HepG2 (cell line): ENCODE results near the gene EPDR1. TPM values are rescaled to one million over a fixed set of nuclear protein-coding genes. Genes with fewer than 3 reads are reported as not detected.

ENCODE experiments used
- AHDC1 ChIP-seq: sonication (generic); formaldehyde crosslinking; IDR thresholded peaks from 2 replicates; pipeline ENCODE4 v1.5.1; 2020; ENCODE audit warnings: mild to moderate bottlenecking, missing genetic modification reagents, borderline replicate concordance
- BORCS8-MEF2B ChIP-seq: sonication (generic); formaldehyde crosslinking; IDR thresholded peaks from 2 replicates; pipeline ENCODE4 v1.8.0; 2022; ENCODE audit warnings: mild to moderate bottlenecking, missing genetic modification reagents
- HOXA7 ChIP-seq: sonication (generic); formaldehyde crosslinking; IDR thresholded peaks from 2 replicates; pipeline ENCODE4 v1.8.1; 2022; ENCODE audit warnings: mild to moderate bottlenecking, missing genetic modification reagents, moderate library complexity
- PAX8 ChIP-seq: sonication (generic); formaldehyde crosslinking; IDR thresholded peaks from 2 replicates; pipeline ENCODE4 v1.8.0; 2022; ENCODE audit warnings: mild to moderate bottlenecking, missing genetic modification reagents, borderline replicate concordance
- RFX3 ChIP-seq: IDR thresholded peaks from 2 replicates; pipeline ENCODE4 v1.6.1; 2016; ENCODE audit warnings: missing biosample characterization, missing genetic modification reagents
- SP4 ChIP-seq: sonication (generic); formaldehyde crosslinking; IDR thresholded peaks from 2 replicates; pipeline ENCODE4 v1.8.1; 2023; ENCODE audit warnings: mild to moderate bottlenecking, missing genetic modification reagents
- ZBTB42 ChIP-seq: sonication (generic); formaldehyde crosslinking; IDR thresholded peaks from 2 replicates; pipeline ENCODE4 v1.5.0; 2020; ENCODE audit warnings: mild to moderate bottlenecking, missing genetic modification reagents
- ZFP36L1 ChIP-seq: sonication (generic); formaldehyde crosslinking; IDR thresholded peaks from 2 replicates; pipeline ENCODE4 v1.8.0; 2022; ENCODE audit warnings: mild to moderate bottlenecking, missing genetic modification reagents, moderate library complexity
- ZMYM4 ChIP-seq: sonication (generic); formaldehyde crosslinking; IDR thresholded peaks from 2 replicates; pipeline ENCODE4 v1.8.1; 2023; ENCODE audit warnings: mild to moderate bottlenecking, missing genetic modification reagents
- ZNF431 ChIP-seq: sonication (generic); formaldehyde crosslinking; IDR thresholded peaks from 2 replicates; pipeline ENCODE4 v1.9.0; 2022; ENCODE audit warnings: missing genetic modification reagents, low read depth, mild to moderate bottlenecking, borderline replicate concordance
- ZNF513 ChIP-seq: sonication (generic); formaldehyde crosslinking; conservative IDR thresholded peaks from 2 replicates; pipeline ENCODE4 v1.5.0; 2020; ENCODE audit warnings: missing genetic modification reagents
- ZNF598 ChIP-seq: sonication (generic); formaldehyde crosslinking; IDR thresholded peaks from 2 replicates; pipeline ENCODE4 v1.5.1; 2020; ENCODE audit warnings: mild to moderate bottlenecking, missing genetic modification reagents, borderline replicate concordance
- ZNF746 ChIP-seq: sonication (generic); formaldehyde crosslinking; IDR thresholded peaks from 2 replicates; pipeline ENCODE4 v1.8.0; 2022; ENCODE audit warnings: mild to moderate bottlenecking, missing genetic modification reagents
- ZNF768 ChIP-seq: sonication (generic); formaldehyde crosslinking; IDR thresholded peaks from 2 replicates; pipeline ENCODE4 v1.4.0; 2020; ENCODE audit warnings: missing genetic modification reagents
- polyA plus RNA-seq, 8 experiments: library from polyadenylated mRNA; depleted of rRNA in 3 of 8; stranded (reverse) in 7 of 8; unstranded in 1 of 8; fragments of >200 nt; fragmentation: Illumina TruSeq in 4 of 8; extraction: Trizol in 4 of 8; gene quantifications; 2 replicates each; pipeline versions ENCODE4 v1.2.1 to v1.2.3, GENCODE V29; 2011 to 2016; ENCODE audit warnings: low read depth in 4 of 8, missing spikeins in 1 of 8, mixed read lengths in 1 of 8; ENCODE audit not compliant: insufficient read depth in 1 of 8
- total RNA-seq, 5 experiments: library from RNA; depleted of rRNA; stranded (reverse); fragments of >200 nt; fragmentation: Illumina TruSeq; extraction: Trizol; gene quantifications; 2 replicates each; pipeline ENCODE4 v1.2.3, GENCODE V29; 2016; ENCODE audit warnings: low read depth in 1 of 5
- TF ChIP-seq, protein P1 (sequence below): sonication (generic); formaldehyde crosslinking; IDR thresholded peaks from 2 replicates; pipeline ENCODE4 v1.4.0; 2020; ENCODE audit warnings: missing genetic modification reagents
- TF ChIP-seq, protein P2 (sequence below): sonication (generic); formaldehyde crosslinking; IDR thresholded peaks from 2 replicates; pipeline ENCODE4 v1.5.0; 2020; ENCODE audit warnings: mild to moderate bottlenecking, missing genetic modification reagents

The EPDR1 gene
- total and polyA plus RNA-seq, 2 of the 13 experiments (the other 11 are each of a cell fraction or from before 2014, with no cell fraction given), result 38.3 to 50.2 TPM

DNA sequence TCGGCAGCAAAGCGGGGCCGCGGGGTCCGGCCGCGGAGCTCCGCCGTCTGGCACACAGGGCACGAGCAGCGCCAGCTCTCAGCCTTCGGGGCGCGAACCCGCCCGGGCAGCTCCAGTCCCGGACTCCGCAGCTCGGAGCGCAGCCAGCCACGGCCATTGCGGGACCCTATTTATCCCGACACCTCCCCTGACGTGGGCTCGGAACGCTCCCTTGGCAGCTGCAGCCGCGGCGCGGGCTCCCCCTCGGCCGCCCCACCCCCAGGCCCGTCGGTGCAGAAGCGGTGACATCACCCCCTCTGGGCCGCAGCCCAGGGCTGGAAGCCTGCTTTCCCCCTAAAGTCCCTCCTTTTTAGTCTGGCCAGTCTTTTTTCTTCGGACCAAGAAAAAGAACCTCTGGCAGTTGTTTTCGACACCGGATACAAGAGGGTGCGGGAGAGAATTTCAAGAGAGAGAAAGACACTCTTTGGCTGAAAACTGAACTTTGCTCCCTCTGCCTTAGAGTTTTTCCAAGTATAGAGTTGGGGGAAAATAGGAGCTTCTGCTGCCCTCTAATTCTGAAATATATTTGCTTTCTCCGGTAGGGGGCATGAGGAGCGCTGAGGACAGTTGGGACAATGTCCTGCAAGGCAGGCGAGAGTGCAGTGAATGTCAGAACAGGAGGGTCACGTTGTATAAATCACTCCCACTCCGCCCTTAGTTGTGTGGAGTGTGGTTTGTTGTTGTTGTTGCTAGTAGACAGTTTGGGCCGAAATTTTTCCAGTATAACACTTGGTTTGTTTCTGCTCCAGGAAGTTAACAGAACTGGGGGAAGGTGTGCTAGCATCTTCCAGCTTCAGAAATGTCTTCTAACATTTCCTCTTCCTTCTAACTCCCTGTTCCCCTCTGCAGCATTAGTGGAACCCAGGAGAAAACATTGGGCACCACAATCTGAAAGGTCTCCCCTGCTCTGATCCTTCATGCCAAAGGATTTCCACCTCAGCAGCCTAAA lies 3.5 kb upstream of the EPDR1 start, which contains the start of gene SFRP4 (continued):
- TF ChIP-seq, protein P1, sequence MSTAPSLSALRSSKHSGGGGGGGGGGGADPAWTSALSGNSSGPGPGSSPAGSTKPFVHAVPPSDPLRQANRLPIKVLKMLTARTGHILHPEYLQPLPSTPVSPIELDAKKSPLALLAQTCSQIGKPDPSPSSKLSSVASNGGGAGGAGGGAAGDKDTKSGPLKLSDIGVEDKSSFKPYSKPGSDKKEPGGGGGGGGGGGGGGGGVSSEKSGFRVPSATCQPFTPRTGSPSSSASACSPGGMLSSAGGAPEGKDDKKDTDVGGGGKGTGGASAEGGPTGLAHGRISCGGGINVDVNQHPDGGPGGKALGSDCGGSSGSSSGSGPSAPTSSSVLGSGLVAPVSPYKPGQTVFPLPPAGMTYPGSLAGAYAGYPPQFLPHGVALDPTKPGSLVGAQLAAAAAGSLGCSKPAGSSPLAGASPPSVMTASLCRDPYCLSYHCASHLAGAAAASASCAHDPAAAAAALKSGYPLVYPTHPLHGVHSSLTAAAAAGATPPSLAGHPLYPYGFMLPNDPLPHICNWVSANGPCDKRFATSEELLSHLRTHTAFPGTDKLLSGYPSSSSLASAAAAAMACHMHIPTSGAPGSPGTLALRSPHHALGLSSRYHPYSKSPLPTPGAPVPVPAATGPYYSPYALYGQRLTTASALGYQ (CRISPR knock-in tag), result 0 out of 2 replicates have a peak, but pooled peaks have one; percentile 48
- TF ChIP-seq ZFP36L1, result 0 out of 2 replicates have a peak, but pooled peaks have one; percentile 40
- TF ChIP-seq ZNF513 (CRISPR knock-in tag), result no peak
- TF ChIP-seq ZNF768 (CRISPR knock-in tag), result peak; percentile 7; the same call in 1 of the 2 replicates
- TF ChIP-seq HOXA7 (CRISPR knock-in tag), result no peak
- TF ChIP-seq SP4 (CRISPR knock-in tag), result no peak
- peak; percentile 54; the same call in 1 of the 2 replicates for TF ChIP-seq ZNF598 (CRISPR knock-in tag)
- TF ChIP-seq ZBTB42 (CRISPR knock-in tag), result no peak
- TF ChIP-seq ZNF746, result 0 out of 2 replicates have a peak, but pooled peaks have one; percentile 17
- TF ChIP-seq PAX8 (CRISPR knock-in tag), result 0 out of 2 replicates have a peak, but pooled peaks have one; percentile 9
- TF ChIP-seq RFX3, result no peak
- TF ChIP-seq ZNF431 (CRISPR knock-in tag), result no peak
- TF ChIP-seq AHDC1 (CRISPR knock-in tag), result no peak
- no peak for TF ChIP-seq BORCS8-MEF2B (CRISPR knock-in tag)
- TF ChIP-seq, protein P2, sequence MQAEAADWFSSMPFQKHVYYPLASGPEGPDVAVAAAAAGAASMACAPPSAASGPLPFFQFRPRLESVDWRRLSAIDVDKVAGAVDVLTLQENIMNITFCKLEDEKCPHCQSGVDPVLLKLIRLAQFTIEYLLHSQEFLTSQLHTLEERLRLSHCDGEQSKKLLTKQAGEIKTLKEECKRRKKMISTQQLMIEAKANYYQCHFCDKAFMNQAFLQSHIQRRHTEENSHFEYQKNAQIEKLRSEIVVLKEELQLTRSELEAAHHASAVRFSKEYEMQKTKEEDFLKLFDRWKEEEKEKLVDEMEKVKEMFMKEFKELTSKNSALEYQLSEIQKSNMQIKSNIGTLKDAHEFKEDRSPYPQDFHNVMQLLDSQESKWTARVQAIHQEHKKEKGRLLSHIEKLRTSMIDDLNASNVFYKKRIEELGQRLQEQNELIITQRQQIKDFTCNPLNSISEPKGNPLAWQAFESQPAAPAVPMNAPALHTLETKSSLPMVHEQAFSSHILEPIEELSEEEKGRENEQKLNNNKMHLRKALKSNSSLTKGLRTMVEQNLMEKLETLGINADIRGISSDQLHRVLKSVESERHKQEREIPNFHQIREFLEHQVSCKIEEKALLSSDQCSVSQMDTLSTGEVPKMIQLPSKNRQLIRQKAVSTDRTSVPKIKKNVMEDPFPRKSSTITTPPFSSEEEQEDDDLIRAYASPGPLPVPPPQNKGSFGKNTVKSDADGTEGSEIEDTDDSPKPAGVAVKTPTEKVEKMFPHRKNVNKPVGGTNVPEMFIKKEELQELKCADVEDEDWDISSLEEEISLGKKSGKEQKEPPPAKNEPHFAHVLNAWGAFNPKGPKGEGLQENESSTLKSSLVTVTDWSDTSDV (CRISPR knock-in tag), result 0 out of 2 replicates have a peak, but pooled peaks have one; percentile 5
- TF ChIP-seq ZMYM4 (CRISPR knock-in tag), result no peak
